Neural cell (in vitro differentiated cells): ENCODE results near the gene KRT85. TPM values are rescaled to one million over a fixed set of nuclear protein-coding genes. Genes with fewer than 3 reads are reported as not detected.

Experiments
- H2AFZ ChIP-seq: fragments of 200-600, 300-800 bp; sonication (generic), shearing (Covaris generic); 2 replicates; pipeline ENCODE4 v1.6.0; 2014; ENCODE audit warnings: low read depth, mild to moderate bottlenecking, antibody characterized with exemption, low read length, moderate library complexity
- H3F3A ChIP-seq: fragments of 200-600 bp; shearing (Covaris generic); 2 replicates; pipeline ENCODE4 v1.6.1; 2016; ENCODE audit warnings: mild to moderate bottlenecking, moderate library complexity, mixed read lengths, antibody characterized with exemption, low read length; ENCODE audit not compliant: insufficient read depth, poor library complexity, severe bottlenecking
- H3K27ac ChIP-seq: fragments of 200-600, 300-800 bp; sonication (generic), shearing (Covaris generic); 2 replicates; pipeline ENCODE4 v1.5.1; 2014; ENCODE audit warnings: mild to moderate bottlenecking, low read length, moderate library complexity
- H3K27me3 ChIP-seq: fragments of 300-800, 200-600 bp; sonication (generic), shearing (Covaris generic); 2 replicates; pipeline ENCODE4 v1.6.0; 2014; ENCODE audit warnings: mild to moderate bottlenecking, low read depth, low read length, moderate library complexity; ENCODE audit not compliant: insufficient read depth
- H3K36me3 ChIP-seq: fragments of 300-800, 200-600 bp; sonication (generic), shearing (Covaris generic); 2 replicates; pipeline ENCODE4 v1.5.1; 2014; ENCODE audit warnings: mild to moderate bottlenecking, antibody characterized with exemption, low read length, moderate library complexity; ENCODE audit not compliant: insufficient read depth
- H3K4me2 ChIP-seq: fragments of 300-800, 200-600 bp; sonication (generic), shearing (Covaris generic); 2 replicates; pipeline ENCODE4 v1.6.0; 2014; ENCODE audit warnings: mild to moderate bottlenecking, low read length
- H3K4me3 ChIP-seq: fragments of 300-800, 200-600 bp; sonication (generic), shearing (Covaris generic); 2 replicates; pipeline ENCODE4 v1.5.1; 2014; ENCODE audit warnings: mild to moderate bottlenecking, low read length, moderate library complexity
- H3K79me2 ChIP-seq: fragments of 200-600 bp; shearing (Covaris generic); replicated peaks from 2 replicates; pipeline ENCODE4 v1.6.0; 2014; ENCODE audit warnings: mild to moderate bottlenecking, low read length, moderate library complexity; ENCODE audit not compliant: insufficient read depth
- H3K9ac ChIP-seq: fragments of 300-800, 200-600 bp; sonication (generic), shearing (Covaris generic); 2 replicates; pipeline ENCODE4 v1.6.1; 2016; ENCODE audit warnings: mild to moderate bottlenecking, low read length, mixed read lengths
- H3K9me2 ChIP-seq: fragments of 200-600 bp; shearing (Covaris generic); 2 replicates; pipeline ENCODE4 v1.6.1; 2016; ENCODE audit warnings: mild to moderate bottlenecking, low read length, mixed read lengths; ENCODE audit not compliant: insufficient read depth
- H3K9me3 ChIP-seq: fragments of 200-600, 300-800 bp; sonication (generic), shearing (Covaris generic); 2 replicates; pipeline ENCODE4 v1.6.1; 2016; ENCODE audit warnings: mild to moderate bottlenecking, mixed run types, low read length, moderate library complexity, mixed read lengths
- H4K20me1 ChIP-seq: fragments of 200-600 bp; shearing (Covaris generic); 2 replicates; pipeline ENCODE4 v1.6.1; 2016; ENCODE audit warnings: mild to moderate bottlenecking, mixed run types; ENCODE audit not compliant: insufficient read depth
- EP300 ChIP-seq: fragments of 450-650 bp; conservative IDR thresholded peaks from 2 replicates; pipeline ENCODE4 v1.6.1; 2014; ENCODE audit warnings: antibody characterized with exemption, mild to moderate bottlenecking, moderate library complexity; ENCODE audit not compliant: poor library complexity, severe bottlenecking
- EZH2 ChIP-seq: fragments of 200-600, 300-800 bp; shearing (Covaris generic), sonication (generic); IDR thresholded peaks from 2 replicates; pipeline ENCODE4 v1.6.1; 2014; ENCODE audit warnings: antibody characterized with exemption, low read length, borderline replicate concordance, mild to moderate bottlenecking; ENCODE audit not compliant: insufficient read depth, poor library complexity, severe bottlenecking
- MXI1 ChIP-seq: fragments of 450-650 bp; conservative IDR thresholded peaks from 2 replicates; pipeline ENCODE4 v1.6.1; 2014; ENCODE audit warnings: antibody characterized with exemption, mild to moderate bottlenecking; ENCODE audit not compliant: poor library complexity, severe bottlenecking
- POLR2AphosphoS5 ChIP-seq: IDR thresholded peaks from 2 replicates; pipeline ENCODE4 v1.6.1; 2012
- RAD21 ChIP-seq: fragments of 450-650 bp; conservative IDR thresholded peaks from 2 replicates; pipeline ENCODE4 v1.6.1; 2014; ENCODE audit warnings: antibody characterized with exemption, mild to moderate bottlenecking, moderate library complexity
- SMC3 ChIP-seq: fragments of 450-650 bp; conservative IDR thresholded peaks from 2 replicates; pipeline ENCODE4 v1.6.1; 2014; ENCODE audit warnings: antibody characterized with exemption, mild to moderate bottlenecking, moderate library complexity; ENCODE audit not compliant: poor library complexity
- TAF1 ChIP-seq: IDR thresholded peaks from 2 replicates; pipeline ENCODE4 v1.6.1; 2012; ENCODE audit warnings: low read depth
- polyA plus RNA-seq: library from polyadenylated mRNA; depleted of rRNA; stranded (reverse); fragments of >200 nt; gene quantifications from 2 replicates; pipeline ENCODE4 v1.2.3, GENCODE V29; 2014
- TF ChIP-seq, protein P1 (sequence below): IDR thresholded peaks from 2 replicates; pipeline ENCODE4 v1.6.1; 2012; ENCODE audit warnings: borderline replicate concordance
- TF ChIP-seq, protein P2 (sequence below): fragments of 450-650 bp; IDR thresholded peaks from 2 replicates; pipeline ENCODE4 v1.5.1; 2014; ENCODE audit warnings: antibody characterized with exemption, mild to moderate bottlenecking, moderate library complexity; ENCODE audit not compliant: poor library complexity, severe bottlenecking

KRT85 gene
- polyA plus RNA-seq, 1 donor from 2014 or later: not detected

GRCh38 chr12:52387859-52388258, 20.6 kb upstream of the KRT85 start (continued):
- no peak for TF ChIP-seq SMC3
- no peak for TF ChIP-seq POLR2AphosphoS5

GRCh38 chr12:52385226-52385702, 18.0 kb upstream of the KRT85 start, which contains the start of gene KRT84:
Gene KRT84, minus strand, starts transcription at chr12:52385652. Its CDS starts 67 bp downstream, at chr12:52385585.
- no peaks in the 10 kb centered on the region for H3K27me3 ChIP-seq
- H3K27ac ChIP-seq: no peak within 1 kb of the TSS
- no peak within 1 kb of the TSS for H3K4me3 ChIP-seq
- H4K20me1 ChIP-seq: no peaks in the 10 kb centered on the region
- H3K9me2 ChIP-seq: no peaks in the 10 kb centered on the region
- no peak within 1 kb of the TSS for H2AFZ ChIP-seq
- no peaks in the 10 kb centered on the region for H3F3A ChIP-seq
- H3K9ac ChIP-seq: no peak within 1 kb of the TSS
- H3K36me3 ChIP-seq: no peaks in the 10 kb centered on the region
- no peaks in the 10 kb centered on the region for H3K79me2 ChIP-seq
- TF ChIP-seq SMC3 (no peak), POLR2AphosphoS5 (no peak), EP300 (no peak), MXI1 (no peak), EZH2 (no peak), TAF1 (no peak), RAD21 (no peak)
- TF ChIP-seq, protein P1, sequence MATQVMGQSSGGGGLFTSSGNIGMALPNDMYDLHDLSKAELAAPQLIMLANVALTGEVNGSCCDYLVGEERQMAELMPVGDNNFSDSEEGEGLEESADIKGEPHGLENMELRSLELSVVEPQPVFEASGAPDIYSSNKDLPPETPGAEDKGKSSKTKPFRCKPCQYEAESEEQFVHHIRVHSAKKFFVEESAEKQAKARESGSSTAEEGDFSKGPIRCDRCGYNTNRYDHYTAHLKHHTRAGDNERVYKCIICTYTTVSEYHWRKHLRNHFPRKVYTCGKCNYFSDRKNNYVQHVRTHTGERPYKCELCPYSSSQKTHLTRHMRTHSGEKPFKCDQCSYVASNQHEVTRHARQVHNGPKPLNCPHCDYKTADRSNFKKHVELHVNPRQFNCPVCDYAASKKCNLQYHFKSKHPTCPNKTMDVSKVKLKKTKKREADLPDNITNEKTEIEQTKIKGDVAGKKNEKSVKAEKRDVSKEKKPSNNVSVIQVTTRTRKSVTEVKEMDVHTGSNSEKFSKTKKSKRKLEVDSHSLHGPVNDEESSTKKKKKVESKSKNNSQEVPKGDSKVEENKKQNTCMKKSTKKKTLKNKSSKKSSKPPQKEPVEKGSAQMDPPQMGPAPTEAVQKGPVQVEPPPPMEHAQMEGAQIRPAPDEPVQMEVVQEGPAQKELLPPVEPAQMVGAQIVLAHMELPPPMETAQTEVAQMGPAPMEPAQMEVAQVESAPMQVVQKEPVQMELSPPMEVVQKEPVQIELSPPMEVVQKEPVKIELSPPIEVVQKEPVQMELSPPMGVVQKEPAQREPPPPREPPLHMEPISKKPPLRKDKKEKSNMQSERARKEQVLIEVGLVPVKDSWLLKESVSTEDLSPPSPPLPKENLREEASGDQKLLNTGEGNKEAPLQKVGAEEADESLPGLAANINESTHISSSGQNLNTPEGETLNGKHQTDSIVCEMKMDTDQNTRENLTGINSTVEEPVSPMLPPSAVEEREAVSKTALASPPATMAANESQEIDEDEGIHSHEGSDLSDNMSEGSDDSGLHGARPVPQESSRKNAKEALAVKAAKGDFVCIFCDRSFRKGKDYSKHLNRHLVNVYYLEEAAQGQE: no peak
- TF ChIP-seq, protein P2, sequence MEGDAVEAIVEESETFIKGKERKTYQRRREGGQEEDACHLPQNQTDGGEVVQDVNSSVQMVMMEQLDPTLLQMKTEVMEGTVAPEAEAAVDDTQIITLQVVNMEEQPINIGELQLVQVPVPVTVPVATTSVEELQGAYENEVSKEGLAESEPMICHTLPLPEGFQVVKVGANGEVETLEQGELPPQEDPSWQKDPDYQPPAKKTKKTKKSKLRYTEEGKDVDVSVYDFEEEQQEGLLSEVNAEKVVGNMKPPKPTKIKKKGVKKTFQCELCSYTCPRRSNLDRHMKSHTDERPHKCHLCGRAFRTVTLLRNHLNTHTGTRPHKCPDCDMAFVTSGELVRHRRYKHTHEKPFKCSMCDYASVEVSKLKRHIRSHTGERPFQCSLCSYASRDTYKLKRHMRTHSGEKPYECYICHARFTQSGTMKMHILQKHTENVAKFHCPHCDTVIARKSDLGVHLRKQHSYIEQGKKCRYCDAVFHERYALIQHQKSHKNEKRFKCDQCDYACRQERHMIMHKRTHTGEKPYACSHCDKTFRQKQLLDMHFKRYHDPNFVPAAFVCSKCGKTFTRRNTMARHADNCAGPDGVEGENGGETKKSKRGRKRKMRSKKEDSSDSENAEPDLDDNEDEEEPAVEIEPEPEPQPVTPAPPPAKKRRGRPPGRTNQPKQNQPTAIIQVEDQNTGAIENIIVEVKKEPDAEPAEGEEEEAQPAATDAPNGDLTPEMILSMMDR: no peak
- H3K4me2 ChIP-seq: no peak within 1 kb of the TSS
- H3K9me3 ChIP-seq: no peaks in the 10 kb centered on the region

DNA sequence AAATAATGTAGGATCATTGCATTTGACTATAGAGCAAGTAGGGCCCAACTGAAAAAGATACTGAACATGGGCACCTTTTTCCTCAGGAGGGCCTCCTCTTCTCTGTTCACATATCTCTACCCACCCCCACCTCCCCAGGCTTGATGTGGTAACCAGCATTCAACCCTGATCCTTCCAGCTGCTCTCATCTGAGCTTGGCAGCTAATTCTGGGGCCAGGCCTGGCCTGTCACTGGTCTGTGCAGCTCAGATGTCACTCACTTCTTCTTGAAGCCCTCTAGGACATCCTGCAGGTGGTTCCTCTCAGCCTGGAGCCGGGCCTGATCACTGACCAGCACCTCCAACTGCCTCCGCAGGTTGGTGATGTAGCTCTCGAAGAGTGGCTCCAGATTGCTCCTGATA, 16.1 kb upstream of the KRT85 start:
- H3K79me2 ChIP-seq: no peaks in the 10 kb centered on the region
- no peak overlapping the region for H2AFZ ChIP-seq
- H3K9ac ChIP-seq: no peak overlapping the region
- H3K27me3 ChIP-seq: no peaks in the 10 kb centered on the region
- no peak overlapping the region for H3K4me3 ChIP-seq
- H3K9me2 ChIP-seq: no peaks in the 10 kb centered on the region
- no peak overlapping the region for H3K4me2 ChIP-seq
- H3F3A ChIP-seq: no peaks in the 10 kb centered on the region
- H4K20me1 ChIP-seq: no peaks in the 10 kb centered on the region
- H3K36me3 ChIP-seq: no peaks in the 10 kb centered on the region
- H3K9me3 ChIP-seq: no peaks in the 10 kb centered on the region
- no peak overlapping the region for H3K27ac ChIP-seq
- TF ChIP-seq POLR2AphosphoS5 (no peak), EZH2 (no peak), EP300 (no peak), RAD21 (no peak), TAF1 (no peak), SMC3 (no peak)
- TF ChIP-seq, protein P2: no peak
- TF ChIP-seq, protein P1: no peak
